A549 (cell line): Measurements from ENCODE around the gene GFOD2. TPM values are rescaled to one million over a fixed set of nuclear protein-coding genes. Genes with fewer than 3 reads are reported as not detected.

Source experiments
- ATAC-seq, 2 experiments: fragments of 200-7000 bp in 1 of 2; fragments of >200 bp in 1 of 2; cut with Nextera tagmentation in 1 of 2; cut with Tn5 transposase in 1 of 2; 3 replicates each; pipeline versions ENCODE4 v1.8.0 to v1.9.1; 2018 to 2020; ENCODE audit warnings: mild to moderate bottlenecking in 1 of 2, moderate library complexity in 1 of 2
- CTCF ChIA-PET: fragments of 300-600 bp; sonication (Branson Sonifier 250); formaldehyde crosslinking; extraction: SDS; loops from one replicate; lab custom pipeline; 2021; ENCODE audit warnings: antibody characterized with exemption, inconsistent platforms; lab: Yijun Ruan, JAX
- POLR2A ChIA-PET: fragments of 350-600 bp; formaldehyde crosslinking; extraction: SDS; loops from one replicate; lab custom pipeline; 2021; ENCODE audit warnings: antibody characterized with exemption, inconsistent platforms; lab: Yijun Ruan, JAX
- DNase-seq, 2 experiments: peaks; one replicate each; pipeline versions ENCODE4 v3.0.0 to v3.0.0-alpha.2; 2011 to 2016; ENCODE audit warnings: low read depth in 1 of 2, low spot score in 1 of 2
- FAIRE-seq: peaks from 2 replicates; lab custom pipeline; 2011; peaks lifted over from hg19 to GRCh38; lab: Jason Lieb, UNC
- H3K27ac ChIP-seq, 2 experiments: fragments of >200 bp; sonication (Bioruptor Twin); formaldehyde crosslinking; 3 replicates each; pipeline ENCODE4 v1.5.1; 2016 to 2017
- H3K4me1 ChIP-seq: fragments of >200 bp; sonication (Bioruptor Twin); formaldehyde crosslinking; 3 replicates; pipeline ENCODE4 v1.6.1; 2016
- H3K4me2 ChIP-seq: fragments of >200 bp; sonication (Bioruptor Twin); formaldehyde crosslinking; 3 replicates; pipeline ENCODE4 v1.6.1; 2016
- H3K4me3 ChIP-seq: fragments of >200 bp; sonication (Bioruptor Twin); formaldehyde crosslinking; 3 replicates; pipeline ENCODE4 v1.5.1; 2016
- H3K9me3 ChIP-seq: fragments of >200 bp; sonication (Bioruptor Twin); formaldehyde crosslinking; 3 replicates; pipeline ENCODE4 v1.6.1; 2016
- BHLHE40 ChIP-seq: IDR thresholded peaks from 2 replicates; pipeline ENCODE4 v1.6.1; 2012; ENCODE audit warnings: low read depth, low read length, inconsistent platforms
- CEBPB ChIP-seq, 2 experiments: fragments of >200 bp in 1 of 2; sonication (Bioruptor Twin) in 1 of 2; formaldehyde crosslinking in 1 of 2; IDR thresholded peaks; 2 replicates each; pipeline ENCODE4 v1.6.1; 2012 to 2016
- CHD4 ChIP-seq: fragments of 200-600 bp; sonication (generic); IDR thresholded peaks from 2 replicates; pipeline ENCODE4 v1.6.1; 2016; ENCODE audit warnings: antibody characterized with exemption, mild to moderate bottlenecking, borderline replicate concordance
- EHF ChIP-seq: fragments of 250-450 bp; sonication (Bioruptor Pico); IDR thresholded peaks from 2 replicates; pipeline ENCODE4 v1.5.0; 2020; ENCODE audit warnings: mild to moderate bottlenecking
- EP300 ChIP-seq, 2 experiments: fragments of >200 bp; sonication (Bioruptor Twin); formaldehyde crosslinking; IDR thresholded peaks; 2 replicates in 1 of 2; 3 replicates in 1 of 2; pipeline ENCODE4 v1.6.1; 2016 to 2017
- FOSB ChIP-seq: fragments of 250-450 bp; sonication (Bioruptor Pico); IDR thresholded peaks from 2 replicates; pipeline ENCODE4 v1.5.0; 2020; ENCODE audit warnings: mild to moderate bottlenecking, moderate library complexity
- FOSL2 ChIP-seq, 2 experiments: fragments of 450-650 bp in 1 of 2; fragments of >200 bp in 1 of 2; sonication (Bioruptor Twin) in 1 of 2; formaldehyde crosslinking; IDR thresholded peaks; 2 replicates each; pipeline versions ENCODE4 v1.5.0 to v1.6.1; 2016 to 2020; ENCODE audit warnings: mild to moderate bottlenecking in 1 of 2, moderate library complexity in 1 of 2
- GATA3 ChIP-seq: IDR thresholded peaks from 2 replicates; pipeline ENCODE4 v1.6.1; 2012; ENCODE audit warnings: borderline replicate concordance
- HOXB13 ChIP-seq: fragments of 250-450 bp; sonication (Bioruptor Pico); IDR thresholded peaks from 2 replicates; pipeline ENCODE4 v1.5.0; 2020; ENCODE audit warnings: low read depth, mild to moderate bottlenecking, moderate library complexity
- JUNB ChIP-seq: fragments of >200 bp; sonication (Bioruptor Twin); formaldehyde crosslinking; IDR thresholded peaks from 2 replicates; pipeline ENCODE4 v1.6.1; 2016
- MAFK ChIP-seq: fragments of 450-650 bp; IDR thresholded peaks from 2 replicates; pipeline ENCODE4 v1.6.1; 2014; ENCODE audit not compliant: partially characterized antibody
- NPAS2 ChIP-seq: fragments of 250-450 bp; sonication (Bioruptor Pico); IDR thresholded peaks from 2 replicates; pipeline ENCODE4 v1.8.0; 2022; ENCODE audit warnings: mild to moderate bottlenecking, moderate library complexity, borderline replicate concordance
- NR3C1 ChIP-seq: fragments of >200 bp; sonication (Bioruptor Twin); formaldehyde crosslinking; IDR thresholded peaks from 3 replicates; pipeline ENCODE4 v1.6.1; 2017
- POLR2AphosphoS2 ChIP-seq: conservative IDR thresholded peaks from 2 replicates; pipeline ENCODE4 v1.6.1; 2012; ENCODE audit warnings: low read length, improper control_type of control experiment, inconsistent platforms
- RARB ChIP-seq: fragments of 250-450 bp; sonication (Bioruptor Pico); IDR thresholded peaks from 2 replicates; pipeline ENCODE4 v1.8.0; 2021; ENCODE audit warnings: mild to moderate bottlenecking, moderate library complexity
- RCOR1 ChIP-seq: fragments of 150-350 bp; IDR thresholded peaks from 2 replicates; pipeline ENCODE4 v1.6.1; 2014; ENCODE audit warnings: antibody characterized with exemption, low read length, low read depth
- RNF2 ChIP-seq: fragments of 200-600 bp; sonication (generic); IDR thresholded peaks from 2 replicates; pipeline ENCODE4 v1.6.1; 2016; ENCODE audit warnings: low read depth, mild to moderate bottlenecking, antibody characterized with exemption, moderate library complexity, borderline replicate concordance
- SMC3 ChIP-seq: fragments of >200 bp; sonication (Bioruptor Twin); formaldehyde crosslinking; IDR thresholded peaks from 3 replicates; pipeline ENCODE4 v1.6.1; 2018; ENCODE audit warnings: inconsistent platforms
- TP53 ChIP-seq: fragments of 250-450 bp; sonication (Bioruptor Pico); IDR thresholded peaks from 2 replicates; pipeline ENCODE4 v1.5.0; 2021; ENCODE audit warnings: mild to moderate bottlenecking, moderate library complexity
- ZC3H11A ChIP-seq: fragments of 450-650 bp; IDR thresholded peaks from 2 replicates; pipeline ENCODE4 v1.6.1; 2014; ENCODE audit warnings: antibody characterized with exemption, mild to moderate bottlenecking
- ZNF302 ChIP-seq: fragments of 250-450 bp; sonication (Bioruptor Pico); IDR thresholded peaks from 2 replicates; pipeline ENCODE4 v1.9.0; 2021; ENCODE audit warnings: inconsistent platforms, mild to moderate bottlenecking, moderate library complexity
- ZSCAN20 ChIP-seq: fragments of 250-450 bp; sonication (Bioruptor Pico); IDR thresholded peaks from 2 replicates; pipeline ENCODE4 v1.8.0; 2022; ENCODE audit warnings: mild to moderate bottlenecking, moderate library complexity
- WGBS: methylation state at CpG from one replicate; pipeline ENCODE4 v1.1.6; 2017; ENCODE audit errors: missing lambda C conversion rate; 5-methylcytosine and 5-hydroxymethylcytosine counted together
- polyA plus RNA-seq, 4 experiments: library from polyadenylated mRNA; depleted of rRNA in 3 of 4; stranded (reverse); fragments of >200 nt; fragmentation: RNase III in 1 of 4; extraction: RNeasy Plus Mini Kit Qiagen cat#74134 plus additional on column Dnase treatment in 1 of 4; gene quantifications; 2 replicates in 3 of 4; 3 replicates in 1 of 4; pipeline ENCODE4 v1.2.3, GENCODE V29; 2011 to 2017
- TF ChIP-seq, protein P1 (sequence below): fragments of 200-600 bp; sonication (generic); IDR thresholded peaks from 2 replicates; pipeline ENCODE4 v1.6.1; 2016; ENCODE audit warnings: antibody characterized with exemption, mild to moderate bottlenecking, moderate library complexity
- TF ChIP-seq, protein P2 (sequence below): fragments of 450-650 bp; IDR thresholded peaks from 2 replicates; pipeline ENCODE4 v1.6.1; 2014; ENCODE audit warnings: antibody characterized with exemption
- TF ChIP-seq, protein P3 (sequence below): IDR thresholded peaks from 2 replicates; pipeline ENCODE4 v1.6.1; 2012; ENCODE audit warnings: low read depth, borderline replicate concordance
- TF ChIP-seq, protein P4 (sequence below): IDR thresholded peaks from 2 replicates; pipeline ENCODE4 v1.6.1; 2012
- TF ChIP-seq, protein P5 (sequence below): fragments of >200 bp; sonication (Bioruptor Twin); formaldehyde crosslinking; IDR thresholded peaks from 3 replicates; pipeline ENCODE4 v1.5.1; 2016

Gene GFOD2
- polyA plus RNA-seq, 2 of the 4 experiments (the other 2 are of a cell fraction), result 10.3 to 16.4 TPM

DNA sequence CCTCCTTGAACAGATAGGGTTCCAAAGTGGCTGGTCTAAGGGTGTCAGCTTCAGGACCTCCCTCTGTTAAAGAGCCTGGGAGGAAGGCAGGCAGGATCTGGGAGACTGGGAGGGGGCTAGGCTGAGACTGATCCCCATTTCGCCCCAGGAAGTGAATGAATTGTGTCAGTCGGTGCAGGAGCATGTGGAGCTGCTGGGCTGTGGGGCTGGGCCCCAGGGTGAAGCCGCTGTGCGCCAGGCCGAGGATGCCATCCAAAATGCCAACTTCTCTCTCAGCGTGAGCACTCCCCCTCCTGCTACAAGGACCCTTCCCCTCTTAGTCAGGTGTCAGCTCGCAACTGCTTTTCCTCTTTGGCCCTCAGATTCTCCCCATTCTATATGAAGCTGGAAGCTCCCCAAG lies 68.1 kb downstream of the GFOD2 start:
- ATAC-seq (no peak), DNase-seq (no peak), FAIRE-seq (no peak)
- H3K4me2 ChIP-seq, result no peak overlapping the region
- H3K4me1 ChIP-seq, result peaks cover 9% of the 10 kb centered on the region; the same call in 2 of the 3 replicates
- no peak overlapping the region for H3K4me3 ChIP-seq
- TF ChIP-seq FOSL2 (IDR thresholded peaks at IDR 0.05) (no peak), FOSL2 (CRISPR knock-in tag; IDR thresholded peaks at IDR 0.05) (no peak), NPAS2 (CRISPR knock-in tag) (no peak), EHF (CRISPR knock-in tag) (no peak), ZSCAN20 (CRISPR knock-in tag) (no peak), RNF2 (no peak)
- TF ChIP-seq, protein P1, sequence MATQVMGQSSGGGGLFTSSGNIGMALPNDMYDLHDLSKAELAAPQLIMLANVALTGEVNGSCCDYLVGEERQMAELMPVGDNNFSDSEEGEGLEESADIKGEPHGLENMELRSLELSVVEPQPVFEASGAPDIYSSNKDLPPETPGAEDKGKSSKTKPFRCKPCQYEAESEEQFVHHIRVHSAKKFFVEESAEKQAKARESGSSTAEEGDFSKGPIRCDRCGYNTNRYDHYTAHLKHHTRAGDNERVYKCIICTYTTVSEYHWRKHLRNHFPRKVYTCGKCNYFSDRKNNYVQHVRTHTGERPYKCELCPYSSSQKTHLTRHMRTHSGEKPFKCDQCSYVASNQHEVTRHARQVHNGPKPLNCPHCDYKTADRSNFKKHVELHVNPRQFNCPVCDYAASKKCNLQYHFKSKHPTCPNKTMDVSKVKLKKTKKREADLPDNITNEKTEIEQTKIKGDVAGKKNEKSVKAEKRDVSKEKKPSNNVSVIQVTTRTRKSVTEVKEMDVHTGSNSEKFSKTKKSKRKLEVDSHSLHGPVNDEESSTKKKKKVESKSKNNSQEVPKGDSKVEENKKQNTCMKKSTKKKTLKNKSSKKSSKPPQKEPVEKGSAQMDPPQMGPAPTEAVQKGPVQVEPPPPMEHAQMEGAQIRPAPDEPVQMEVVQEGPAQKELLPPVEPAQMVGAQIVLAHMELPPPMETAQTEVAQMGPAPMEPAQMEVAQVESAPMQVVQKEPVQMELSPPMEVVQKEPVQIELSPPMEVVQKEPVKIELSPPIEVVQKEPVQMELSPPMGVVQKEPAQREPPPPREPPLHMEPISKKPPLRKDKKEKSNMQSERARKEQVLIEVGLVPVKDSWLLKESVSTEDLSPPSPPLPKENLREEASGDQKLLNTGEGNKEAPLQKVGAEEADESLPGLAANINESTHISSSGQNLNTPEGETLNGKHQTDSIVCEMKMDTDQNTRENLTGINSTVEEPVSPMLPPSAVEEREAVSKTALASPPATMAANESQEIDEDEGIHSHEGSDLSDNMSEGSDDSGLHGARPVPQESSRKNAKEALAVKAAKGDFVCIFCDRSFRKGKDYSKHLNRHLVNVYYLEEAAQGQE, result no peak
- 74% methylated on average over 7 of the region's 7 CpGs for WGBS
- H3K9me3 ChIP-seq, result no peaks in the 10 kb centered on the region
- H3K27ac ChIP-seq, result no peak overlapping the region
- ChIA-PET CTCF (interaction anchor here (0.8 to 17.9 kb wide), 11 partner anchors 9 to 161 kb away, joined by 3 to 205 read pairs (median 5); partner anchors contain the start of genes ACD and CTCF), POLR2A (no interaction called here)

DNA sequence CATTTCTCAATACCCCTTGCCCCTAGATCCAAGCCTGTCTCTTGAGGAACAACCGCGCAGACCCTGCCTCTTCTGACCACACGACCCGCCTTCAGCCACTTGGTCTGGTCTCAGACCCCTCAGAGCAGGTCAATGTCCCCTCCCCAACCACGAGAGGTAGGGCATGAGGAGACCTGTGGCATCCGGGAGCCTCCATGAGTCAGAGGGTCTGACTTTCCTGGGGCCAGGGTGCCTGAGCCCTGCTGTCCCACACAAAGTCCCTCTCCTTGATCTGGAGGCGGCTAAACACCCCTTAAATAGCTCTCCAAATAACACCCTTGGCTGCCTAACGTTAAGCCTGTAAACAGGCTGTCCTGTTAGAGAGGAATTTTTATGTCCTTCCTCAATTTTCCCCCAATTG lies 69.1 kb downstream of the GFOD2 start:
- Histone ChIP-seq H3K4me3 (no peak overlapping the region), H3K27ac (no peak overlapping the region), H3K9me3 (no peaks in the 10 kb centered on the region), H3K4me1 (peaks cover 11% of the 10 kb centered on the region; the same call in 2 of the 3 replicates), H3K4me2 (no peak overlapping the region)
- DNase-seq (no peak), ATAC-seq (no peak), FAIRE-seq (no peak)
- 57% methylated on average over 8 of the region's 8 CpGs for WGBS
- POLR2A ChIA-PET, result no interaction called here
- TF ChIP-seq, protein P2, sequence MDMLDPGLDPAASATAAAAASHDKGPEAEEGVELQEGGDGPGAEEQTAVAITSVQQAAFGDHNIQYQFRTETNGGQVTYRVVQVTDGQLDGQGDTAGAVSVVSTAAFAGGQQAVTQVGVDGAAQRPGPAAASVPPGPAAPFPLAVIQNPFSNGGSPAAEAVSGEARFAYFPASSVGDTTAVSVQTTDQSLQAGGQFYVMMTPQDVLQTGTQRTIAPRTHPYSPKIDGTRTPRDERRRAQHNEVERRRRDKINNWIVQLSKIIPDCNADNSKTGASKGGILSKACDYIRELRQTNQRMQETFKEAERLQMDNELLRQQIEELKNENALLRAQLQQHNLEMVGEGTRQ, result no peak
- TF ChIP-seq POLR2AphosphoS2, result no peak
- no peak for TF ChIP-seq NR3C1
- TF ChIP-seq ZC3H11A, result no peak
- TF ChIP-seq, protein P3, sequence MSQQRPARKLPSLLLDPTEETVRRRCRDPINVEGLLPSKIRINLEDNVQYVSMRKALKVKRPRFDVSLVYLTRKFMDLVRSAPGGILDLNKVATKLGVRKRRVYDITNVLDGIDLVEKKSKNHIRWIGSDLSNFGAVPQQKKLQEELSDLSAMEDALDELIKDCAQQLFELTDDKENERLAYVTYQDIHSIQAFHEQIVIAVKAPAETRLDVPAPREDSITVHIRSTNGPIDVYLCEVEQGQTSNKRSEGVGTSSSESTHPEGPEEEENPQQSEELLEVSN, result no peak
- TF ChIP-seq SMC3, result no peak
- no peak for TF ChIP-seq TP53 (CRISPR knock-in tag)
- TF ChIP-seq HOXB13 (CRISPR knock-in tag), result no peak
- no peak for TF ChIP-seq RCOR1
- CTCF ChIA-PET, result interaction anchor here (1.2 to 17.9 kb wide), 5 partner anchors 79 to 127 kb away, joined by 3 to 205 read pairs (median 9); partner anchors contain the start of gene CTCF

DNA sequence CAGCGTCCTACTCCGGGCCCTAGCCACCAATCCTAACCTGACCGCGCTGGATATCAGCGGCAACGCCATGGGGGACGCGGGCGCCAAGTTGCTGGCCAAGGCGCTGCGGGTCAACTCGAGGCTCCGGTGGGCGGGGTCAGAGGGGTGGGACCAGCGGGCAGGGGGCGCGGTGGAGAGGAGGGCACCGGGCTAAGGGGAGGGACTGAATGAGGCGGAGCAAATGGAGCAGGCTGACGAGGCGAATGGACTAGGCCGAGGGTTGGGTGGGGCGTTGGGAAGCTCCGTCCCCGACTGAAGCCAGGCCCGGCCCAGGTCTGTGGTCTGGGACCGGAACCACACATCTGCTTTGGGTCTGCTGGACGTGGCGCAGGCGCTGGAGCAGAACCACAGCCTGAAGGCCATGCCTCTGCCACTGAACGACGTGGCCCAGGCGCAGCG lies 69.6 kb downstream of the GFOD2 start:
- ChIA-PET CTCF (interaction anchor here (3.2 to 17.9 kb wide), 3 partner anchors 87 to 127 kb away, joined by 9 to 205 read pairs (median 188); partner anchors contain the start of gene CTCF), POLR2A (no interaction called here)
- no peak for DNase-seq
- H3K4me1 ChIP-seq, result peaks cover 12% of the 10 kb centered on the region; the same call in 2 of the 3 replicates
- H3K4me2 ChIP-seq, result no peak overlapping the region
- no peak for FAIRE-seq
- no peak overlapping the region for H3K27ac ChIP-seq
- no peak for ATAC-seq
- no peaks in the 10 kb centered on the region for H3K9me3 ChIP-seq
- WGBS, result 73% methylated on average over 24 of the region's 34 CpGs
- H3K4me3 ChIP-seq, result no peak overlapping the region
- no peak for TF ChIP-seq NPAS2 (CRISPR knock-in tag)
- TF ChIP-seq, protein P4, sequence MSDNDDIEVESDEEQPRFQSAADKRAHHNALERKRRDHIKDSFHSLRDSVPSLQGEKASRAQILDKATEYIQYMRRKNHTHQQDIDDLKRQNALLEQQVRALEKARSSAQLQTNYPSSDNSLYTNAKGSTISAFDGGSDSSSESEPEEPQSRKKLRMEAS, result no peak
- TF ChIP-seq GATA3, result no peak
- TF ChIP-seq CHD4, result no peak
- no peak for TF ChIP-seq JUNB
- TF ChIP-seq FOSB, result no peak
- no peak for TF ChIP-seq EP300 (IDR thresholded peaks at IDR 0.05)
- TF ChIP-seq, protein P2, result no peak
- no peak for TF ChIP-seq RARB (CRISPR knock-in tag)
- no peak for TF ChIP-seq BHLHE40
- TF ChIP-seq EHF (CRISPR knock-in tag), result no peak
- TF ChIP-seq MAFK, result no peak
- no peak for TF ChIP-seq ZNF302
- TF ChIP-seq CEBPB (IDR thresholded peaks at IDR 0.05), result no peak
- TF ChIP-seq, protein P5, sequence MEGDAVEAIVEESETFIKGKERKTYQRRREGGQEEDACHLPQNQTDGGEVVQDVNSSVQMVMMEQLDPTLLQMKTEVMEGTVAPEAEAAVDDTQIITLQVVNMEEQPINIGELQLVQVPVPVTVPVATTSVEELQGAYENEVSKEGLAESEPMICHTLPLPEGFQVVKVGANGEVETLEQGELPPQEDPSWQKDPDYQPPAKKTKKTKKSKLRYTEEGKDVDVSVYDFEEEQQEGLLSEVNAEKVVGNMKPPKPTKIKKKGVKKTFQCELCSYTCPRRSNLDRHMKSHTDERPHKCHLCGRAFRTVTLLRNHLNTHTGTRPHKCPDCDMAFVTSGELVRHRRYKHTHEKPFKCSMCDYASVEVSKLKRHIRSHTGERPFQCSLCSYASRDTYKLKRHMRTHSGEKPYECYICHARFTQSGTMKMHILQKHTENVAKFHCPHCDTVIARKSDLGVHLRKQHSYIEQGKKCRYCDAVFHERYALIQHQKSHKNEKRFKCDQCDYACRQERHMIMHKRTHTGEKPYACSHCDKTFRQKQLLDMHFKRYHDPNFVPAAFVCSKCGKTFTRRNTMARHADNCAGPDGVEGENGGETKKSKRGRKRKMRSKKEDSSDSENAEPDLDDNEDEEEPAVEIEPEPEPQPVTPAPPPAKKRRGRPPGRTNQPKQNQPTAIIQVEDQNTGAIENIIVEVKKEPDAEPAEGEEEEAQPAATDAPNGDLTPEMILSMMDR, result no peak
